Measurements from ENCODE around the gene SEMA6A.

Gene SEMA6A

GRCh38 chr5:116495786-116496357 is 78.8 kb downstream of the SEMA6A start:
- DNase-seq (ENCODE audit: low spot score): no peak

- no peak for DNase-seq (ENCODE audit: low spot score)
Measured at GRCh38 chr5:116494784-116495450, 79.7 kb downstream of the SEMA6A start.

- DNase-seq (ENCODE audit: low spot score): no peak
Measured at GRCh38 chr5:116492776-116493175, 81.8 kb downstream of the SEMA6A start.

- DNase-seq (ENCODE audit: low spot score): no peak
Measured at GRCh38 chr5:116492016-116492623, 82.5 kb downstream of the SEMA6A start.

GRCh38 chr5:116488356-116489041 is 86.1 kb downstream of the SEMA6A start:
- no peak for DNase-seq (ENCODE audit: low spot score)

GRCh38 chr5:116487045-116487444 is 87.6 kb downstream of the SEMA6A start:
- no peak for DNase-seq (ENCODE audit: low spot score)

- no peak for DNase-seq (ENCODE audit: low spot score)
Measured at GRCh38 chr5:116486588-116486987, 88.0 kb downstream of the SEMA6A start.

- no peak for DNase-seq (ENCODE audit: low spot score)
Measured at GRCh38 chr5:116484645-116485044, 90.0 kb downstream of the SEMA6A start.

- DNase-seq (ENCODE audit: low spot score): no peak
Measured at GRCh38 chr5:116482394-116482793, 92.2 kb downstream of the SEMA6A start.

GRCh38 chr5:116480894-116481510 is 93.6 kb downstream of the SEMA6A start:
- DNase-seq (ENCODE audit: low spot score): no peak

- DNase-seq (ENCODE audit: low spot score): no peak
Measured at GRCh38 chr5:116479776-116480675, 94.6 kb downstream of the SEMA6A start.

- no peak for DNase-seq (ENCODE audit: low spot score)
Measured at GRCh38 chr5:116478491-116478890, 96.1 kb downstream of the SEMA6A start.

- no peak for DNase-seq (ENCODE audit: low spot score)
Measured at GRCh38 chr5:116476897-116477537, 97.6 kb downstream of the SEMA6A start.

- no peak for DNase-seq (ENCODE audit: low spot score)
Measured at GRCh38 chr5:116475338-116475737, 99.3 kb downstream of the SEMA6A start.

GRCh38 chr5:116473706-116474105 is 100.9 kb downstream of the SEMA6A start:
- DNase-seq (ENCODE audit: low spot score): no peak

- DNase-seq (ENCODE audit: low spot score): no peak
Measured at GRCh38 chr5:116472274-116472673, 102.3 kb downstream of the SEMA6A start.

GRCh38 chr5:116469631-116470030 is 105.0 kb downstream of the SEMA6A start:
- no peak for DNase-seq (ENCODE audit: low spot score)

GRCh38 chr5:116468583-116468982 is 106.0 kb downstream of the SEMA6A start:
- no peak for DNase-seq (ENCODE audit: low spot score)

- DNase-seq (ENCODE audit: low spot score): no peak
Measured at GRCh38 chr5:116467465-116467843, 107.2 kb downstream of the SEMA6A start.

- no peak for DNase-seq (ENCODE audit: low spot score)
Measured at GRCh38 chr5:116466727-116467464, 107.7 kb downstream of the SEMA6A start.

Data from CD4-positive, alpha-beta T cell treated with Interleukin-6 at 100 ng/mL for 8 hours (primary cell).